AG04450 (cell line): ENCODE measurements around the gene QPRT. TPM values are rescaled to one million over a fixed set of nuclear protein-coding genes. Genes with fewer than 3 reads are reported as not detected.
"Not testable (repeated sequence)": the region's sequence is repeated elsewhere in the genome, so short reads cannot be mapped to it uniquely, and the experiment has no call there.

Source experiments
- CTCF ChIA-PET: fragments of 300-600, 350-600 bp; formaldehyde crosslinking; extraction: SDS; loops from one replicate; lab custom pipeline; 2022; ENCODE audit warnings: antibody characterized with exemption, inconsistent platforms; lab: Charles Lee
- POLR2A ChIA-PET: fragments of 350-600 bp; formaldehyde crosslinking; extraction: SDS; loops from one replicate; lab custom pipeline; 2021; ENCODE audit warnings: antibody characterized with exemption, inconsistent platforms; lab: Yijun Ruan, JAX
- DNase-seq: peaks from one replicate; pipeline ENCODE4 v3.0.0-alpha.2; 2011; ENCODE audit warnings: low read depth, low spot score
- H3K27ac ChIP-seq: one replicate; pipeline ENCODE4 v1.5.1; 2012; ENCODE audit warnings: low read depth, low read length, control low read depth
- H3K27me3 ChIP-seq: one replicate; pipeline ENCODE4 v1.6.0; 2012; ENCODE audit warnings: low read length; ENCODE audit not compliant: control insufficient read depth, insufficient read depth
- H3K4me3 ChIP-seq: 2 replicates; pipeline ENCODE4 v1.5.1; 2011; ENCODE audit warnings: mild to moderate bottlenecking, low read depth, low read length, control low read depth
- H3K9me3 ChIP-seq: 2 replicates; pipeline ENCODE4 v1.5.1; 2012; ENCODE audit warnings: low read length; ENCODE audit not compliant: control insufficient read depth, insufficient read depth
- CTCF ChIP-seq: IDR thresholded peaks from 2 replicates; pipeline ENCODE4 v1.5.1; 2011; ENCODE audit warnings: low read depth, low read length, control low read depth, inconsistent platforms
- polyA plus RNA-seq: library from polyadenylated mRNA; depleted of rRNA; stranded (reverse); fragments of >200 nt; gene quantifications from 2 replicates; pipeline ENCODE4 v1.2.3, GENCODE V29; 2011

Gene QPRT
- polyA plus RNA-seq, 1 experiment: 16.0 TPM

DNA sequence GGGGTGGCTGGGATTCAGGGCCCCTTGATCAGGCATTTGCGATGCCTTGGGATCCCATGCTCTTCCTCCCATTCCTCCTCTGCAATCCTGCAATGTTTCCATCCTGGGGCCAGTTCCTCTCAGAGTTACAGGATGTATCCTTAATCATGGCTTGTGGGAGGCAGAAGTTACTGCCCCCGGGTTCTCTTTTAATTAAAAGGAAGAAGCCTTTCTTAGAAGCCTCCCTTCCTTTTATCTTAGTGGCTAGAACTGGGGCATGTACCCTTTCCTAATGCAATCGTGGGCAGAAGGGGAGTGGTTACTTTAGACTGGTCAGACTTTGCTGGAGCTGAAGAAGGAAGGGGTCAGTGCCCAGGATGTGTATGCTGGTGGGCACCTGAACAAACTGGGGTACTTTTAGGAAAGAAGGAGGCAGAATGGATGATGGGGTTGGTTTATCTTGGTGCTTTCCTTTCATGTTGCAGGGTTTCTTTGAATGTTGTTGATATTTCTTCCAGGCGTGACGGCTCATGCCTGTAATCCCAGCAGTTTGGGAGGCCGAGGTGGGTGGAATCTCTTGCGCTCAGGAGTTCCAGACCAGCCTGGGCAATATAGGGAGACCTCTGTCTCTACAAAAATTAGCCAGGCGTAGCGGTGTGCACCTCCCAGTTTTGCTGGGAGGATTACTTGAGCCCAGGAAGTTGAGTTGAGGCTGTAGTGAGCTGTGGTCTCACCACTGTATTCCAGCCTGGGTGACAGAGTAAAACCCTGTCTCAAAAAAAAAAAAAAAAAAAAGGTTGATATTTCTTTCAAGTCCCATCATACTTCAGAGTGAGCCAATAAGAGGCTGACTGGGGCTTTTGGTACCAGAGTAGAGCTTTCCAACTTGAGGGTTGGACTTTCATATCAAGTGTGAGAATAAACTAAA lies 29.1 kb upstream of the QPRT start:
- CTCF ChIA-PET: interaction anchor here (0.6 kb wide), 1 partner anchor 382 kb away, joined by 4 read pairs; no protein-coding TSS in a partner anchor
- H3K9me3 ChIP-seq: no peaks in the 10 kb centered on the region
- no peak overlapping the region for H3K27ac ChIP-seq
- no peak for TF ChIP-seq CTCF
- H3K27me3 ChIP-seq: peaks cover 3% of the 10 kb centered on the region
- H3K4me3 ChIP-seq: no peak overlapping the region
- no peak for DNase-seq
- POLR2A ChIA-PET: no interaction called here

DNA sequence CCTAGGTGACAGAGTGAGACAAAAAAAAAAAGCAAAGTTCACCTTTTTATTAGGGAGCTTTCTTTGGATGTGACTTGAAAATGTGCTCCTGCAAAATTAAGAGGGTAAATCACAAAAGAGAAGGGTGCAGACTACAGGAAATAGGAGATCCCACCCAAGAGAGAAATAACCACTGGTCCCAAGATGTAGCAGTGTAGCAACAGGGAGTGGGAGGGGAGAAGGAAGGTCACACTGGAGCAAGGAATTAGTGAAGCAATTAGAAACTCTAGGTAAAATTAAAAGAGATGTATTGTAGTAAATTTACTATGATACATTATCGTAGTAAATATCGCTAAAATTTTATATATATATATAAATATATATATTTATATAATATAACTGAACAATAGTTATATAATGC lies 28.2 kb upstream of the QPRT start:
- ChIA-PET CTCF (interaction anchor here (0.6 kb wide), 2 partner anchors 381 to 759 kb away, joined by 3 to 4 read pairs; no protein-coding TSS in a partner anchor), POLR2A (no interaction called here)
- no peak overlapping the region for H3K4me3 ChIP-seq
- H3K27me3 ChIP-seq: peaks cover 5% of the 10 kb centered on the region
- no peak overlapping the region for H3K27ac ChIP-seq
- TF ChIP-seq CTCF: no peak
- no peak for DNase-seq
- H3K9me3 ChIP-seq: no peaks in the 10 kb centered on the region

- Histone ChIP-seq H3K27ac (no peak overlapping the region), H3K27me3 (peaks cover 5% of the 10 kb centered on the region), H3K9me3 (no peaks in the 10 kb centered on the region), H3K4me3 (no peak overlapping the region)
- DNase-seq: no peak
- CTCF ChIA-PET: interaction anchor here (0.6 kb wide), 1 partner anchor 758 kb away, joined by 3 read pairs; no protein-coding TSS in a partner anchor
- POLR2A ChIA-PET: no interaction called here
- TF ChIP-seq CTCF: no peak
Measured at GRCh38 chr16:29651774-29652349, 27.1 kb upstream of the QPRT start.

DNA sequence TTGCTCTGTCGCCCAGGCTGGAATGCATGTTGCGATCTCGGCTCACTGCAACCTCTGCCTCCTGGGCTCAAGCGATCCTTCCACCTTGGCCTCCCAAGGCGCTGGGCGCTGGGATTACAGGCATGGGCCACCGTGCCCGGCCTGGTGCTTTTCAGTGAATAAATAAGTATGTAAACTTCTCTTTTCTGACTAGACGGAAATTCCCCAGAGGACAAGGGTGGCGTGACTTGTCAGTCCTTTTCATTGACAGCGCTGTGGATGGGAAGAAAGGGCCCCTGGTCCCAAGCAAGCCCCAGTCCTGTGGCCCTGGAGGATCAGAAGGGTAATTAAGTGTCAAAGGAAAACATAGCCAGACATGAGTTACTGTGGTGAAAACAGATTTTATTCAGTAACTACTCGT lies 25.5 kb upstream of the QPRT start:
- H3K27me3 ChIP-seq: peaks cover 5% of the 10 kb centered on the region
- H3K27ac ChIP-seq: no peak overlapping the region
- H3K4me3 ChIP-seq: no peak overlapping the region
- DNase-seq: no peak
- no peak for TF ChIP-seq CTCF
- ChIA-PET POLR2A (interaction anchor here (0.6 kb wide), 1 partner anchor 26 kb away, joined by 3 read pairs; the partner anchor contains the start of gene QPRT), CTCF (interaction anchor here (0.6 to 0.7 kb wide), 2 partner anchors 22 to 195 kb away, joined by 5 to 9 read pairs; no protein-coding TSS in a partner anchor)
- no peaks in the 10 kb centered on the region for H3K9me3 ChIP-seq

DNA sequence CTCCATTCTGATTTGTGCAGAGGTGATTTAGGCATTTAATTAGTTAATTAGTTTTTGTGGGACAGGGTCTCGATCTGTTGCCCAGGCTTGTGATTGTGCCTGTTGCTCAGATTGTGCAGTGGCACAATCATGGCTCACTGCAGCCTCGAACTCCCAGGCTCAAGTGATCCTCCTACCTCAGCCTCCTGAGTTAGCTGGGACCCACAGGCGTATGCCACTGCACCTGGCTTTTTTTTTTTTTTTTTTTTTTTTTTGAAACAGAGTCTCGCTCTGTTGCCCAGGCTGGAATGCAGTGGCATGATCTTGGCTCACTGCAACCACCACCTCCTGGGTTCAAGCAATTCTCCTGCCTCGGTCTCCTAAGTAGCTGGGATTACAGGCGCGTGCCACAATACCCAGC lies 25.1 kb upstream of the QPRT start:
- H3K27ac ChIP-seq, DNase-seq, CTCF ChIA-PET, H3K27me3 ChIP-seq, H3K9me3 ChIP-seq, POLR2A ChIA-PET, H3K4me3 ChIP-seq: not testable (repeated sequence)
